MM.1S (cell line): Measurements from ENCODE around the gene DAB2IP.

Experiments
- DNase-seq: peaks from one replicate; pipeline ENCODE4 v3.0.0-alpha.2; 2015
- H2AFZ ChIP-seq: fragments of 300-600 bp; sonication (generic); 2 replicates; pipeline ENCODE4 v1.6.0; 2016; ENCODE audit warnings: antibody characterized with exemption, low read length
- H3F3A ChIP-seq: fragments of 300-600 bp; sonication (generic); 2 replicates; pipeline ENCODE4 v1.6.1; 2016; ENCODE audit warnings: mild to moderate bottlenecking, antibody characterized with exemption, low read length, moderate library complexity, mixed read lengths; ENCODE audit not compliant: insufficient read depth
- H3K27ac ChIP-seq: fragments of 300-600 bp; sonication (generic); 2 replicates; pipeline ENCODE4 v1.5.1; 2016; ENCODE audit warnings: mild to moderate bottlenecking, low read length
- H3K27me3 ChIP-seq: fragments of 300-600 bp; sonication (generic); replicated peaks from 2 replicates; pipeline ENCODE4 v1.6.0; 2016; ENCODE audit warnings: low read length; ENCODE audit not compliant: insufficient read depth
- H3K36me3 ChIP-seq: fragments of 300-600 bp; sonication (generic); replicated peaks from 2 replicates; pipeline ENCODE4 v1.6.1; 2016; ENCODE audit warnings: mild to moderate bottlenecking, low read length, mixed read lengths; ENCODE audit not compliant: insufficient read depth
- H3K4me1 ChIP-seq: fragments of 300-600 bp; sonication (generic); 2 replicates; pipeline ENCODE4 v1.6.1; 2016; ENCODE audit warnings: low read length, mixed read lengths
- H3K4me2 ChIP-seq: fragments of 300-600 bp; sonication (generic); 2 replicates; pipeline ENCODE4 v1.6.0; 2016; ENCODE audit warnings: low read depth, low read length
- H3K4me3 ChIP-seq: fragments of 300-600 bp; sonication (generic); 2 replicates; pipeline ENCODE4 v1.5.1; 2016; ENCODE audit warnings: low read length, mixed read lengths
- H3K79me2 ChIP-seq: fragments of 300-600 bp; sonication (generic); 2 replicates; pipeline ENCODE4 v1.6.1; 2016; ENCODE audit warnings: mixed run types, low read length, mixed read lengths
- H3K9ac ChIP-seq: fragments of 300-600 bp; sonication (generic); 2 replicates; pipeline ENCODE4 v1.6.1; 2016; ENCODE audit warnings: low read length, mixed read lengths
- H3K9me2 ChIP-seq: fragments of 300-600 bp; sonication (generic); replicated peaks from 2 replicates; pipeline ENCODE4 v1.6.1; 2016; ENCODE audit warnings: mild to moderate bottlenecking, low read length, mixed read lengths; ENCODE audit not compliant: insufficient read depth
- H3K9me3 ChIP-seq: fragments of 300-600 bp; sonication (generic); replicated peaks from 2 replicates; pipeline ENCODE4 v1.6.1; 2016; ENCODE audit warnings: mild to moderate bottlenecking, low read length, mixed read lengths; ENCODE audit not compliant: insufficient read depth
- H4K20me1 ChIP-seq: fragments of 300-600 bp; sonication (generic); 2 replicates; pipeline ENCODE4 v1.6.1; 2016; ENCODE audit warnings: mild to moderate bottlenecking, low read length, moderate library complexity, mixed read lengths; ENCODE audit not compliant: insufficient read depth
- EZH2 ChIP-seq: fragments of 300-600 bp; sonication (generic); optimal IDR thresholded peaks from 2 replicates; pipeline ENCODE3; 2017; ENCODE audit warnings: low read depth, mild to moderate bottlenecking, antibody characterized with exemption, low read length, mixed read lengths
- EZH2phosphoT487 ChIP-seq: fragments of 300-600 bp; sonication (generic); IDR thresholded peaks from 2 replicates; pipeline ENCODE4 v1.6.1; 2018; ENCODE audit warnings: antibody characterized with exemption, low read length
- TF ChIP-seq, protein P1 (sequence below): fragments of 300-600 bp; sonication (generic); IDR thresholded peaks from 2 replicates; pipeline ENCODE4 v1.5.1; 2016; ENCODE audit warnings: antibody characterized with exemption, low read length, mixed read lengths

Gene DAB2IP

DNA sequence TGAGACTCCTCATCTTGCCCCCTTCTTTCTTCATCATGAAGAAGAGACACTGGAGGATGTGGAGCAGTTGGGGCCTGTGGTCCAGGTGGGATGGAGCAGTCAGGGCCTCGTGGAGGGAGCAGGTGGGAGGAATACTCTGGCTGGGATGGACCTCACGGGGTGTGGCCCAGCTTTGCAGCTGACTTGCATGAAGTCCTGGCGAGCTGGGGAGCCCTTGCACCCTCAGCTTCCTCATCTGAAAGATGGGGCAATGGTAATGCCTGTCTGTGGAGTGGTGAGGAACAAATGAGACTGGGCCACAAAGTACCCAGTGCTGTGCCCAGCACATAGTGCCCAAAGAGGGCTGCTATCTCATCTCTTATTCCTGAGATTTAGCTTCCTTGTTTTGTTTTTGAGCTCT lies 91.5 kb downstream of the DAB2IP start:
- no peaks in the 10 kb centered on the region for H3K9me2 ChIP-seq
- no peak overlapping the region for H3K27ac ChIP-seq
- no peaks in the 10 kb centered on the region for H3K9me3 ChIP-seq
- no peak overlapping the region for H2AFZ ChIP-seq
- TF ChIP-seq EZH2: no peak
- no peak for TF ChIP-seq EZH2phosphoT487
- TF ChIP-seq, protein P1, sequence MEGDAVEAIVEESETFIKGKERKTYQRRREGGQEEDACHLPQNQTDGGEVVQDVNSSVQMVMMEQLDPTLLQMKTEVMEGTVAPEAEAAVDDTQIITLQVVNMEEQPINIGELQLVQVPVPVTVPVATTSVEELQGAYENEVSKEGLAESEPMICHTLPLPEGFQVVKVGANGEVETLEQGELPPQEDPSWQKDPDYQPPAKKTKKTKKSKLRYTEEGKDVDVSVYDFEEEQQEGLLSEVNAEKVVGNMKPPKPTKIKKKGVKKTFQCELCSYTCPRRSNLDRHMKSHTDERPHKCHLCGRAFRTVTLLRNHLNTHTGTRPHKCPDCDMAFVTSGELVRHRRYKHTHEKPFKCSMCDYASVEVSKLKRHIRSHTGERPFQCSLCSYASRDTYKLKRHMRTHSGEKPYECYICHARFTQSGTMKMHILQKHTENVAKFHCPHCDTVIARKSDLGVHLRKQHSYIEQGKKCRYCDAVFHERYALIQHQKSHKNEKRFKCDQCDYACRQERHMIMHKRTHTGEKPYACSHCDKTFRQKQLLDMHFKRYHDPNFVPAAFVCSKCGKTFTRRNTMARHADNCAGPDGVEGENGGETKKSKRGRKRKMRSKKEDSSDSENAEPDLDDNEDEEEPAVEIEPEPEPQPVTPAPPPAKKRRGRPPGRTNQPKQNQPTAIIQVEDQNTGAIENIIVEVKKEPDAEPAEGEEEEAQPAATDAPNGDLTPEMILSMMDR: no peak
- no peak overlapping the region for H3K4me2 ChIP-seq
- H3F3A ChIP-seq: no peaks in the 10 kb centered on the region
- H3K4me3 ChIP-seq: no peak overlapping the region
- no peaks in the 10 kb centered on the region for H4K20me1 ChIP-seq
- H3K79me2 ChIP-seq: no peaks in the 10 kb centered on the region
- no peaks in the 10 kb centered on the region for H3K36me3 ChIP-seq
- no peak for DNase-seq
- peaks cover 11% of the 10 kb centered on the region for H3K4me1 ChIP-seq
- no peak overlapping the region for H3K9ac ChIP-seq
- no peaks in the 10 kb centered on the region for H3K27me3 ChIP-seq

DNA sequence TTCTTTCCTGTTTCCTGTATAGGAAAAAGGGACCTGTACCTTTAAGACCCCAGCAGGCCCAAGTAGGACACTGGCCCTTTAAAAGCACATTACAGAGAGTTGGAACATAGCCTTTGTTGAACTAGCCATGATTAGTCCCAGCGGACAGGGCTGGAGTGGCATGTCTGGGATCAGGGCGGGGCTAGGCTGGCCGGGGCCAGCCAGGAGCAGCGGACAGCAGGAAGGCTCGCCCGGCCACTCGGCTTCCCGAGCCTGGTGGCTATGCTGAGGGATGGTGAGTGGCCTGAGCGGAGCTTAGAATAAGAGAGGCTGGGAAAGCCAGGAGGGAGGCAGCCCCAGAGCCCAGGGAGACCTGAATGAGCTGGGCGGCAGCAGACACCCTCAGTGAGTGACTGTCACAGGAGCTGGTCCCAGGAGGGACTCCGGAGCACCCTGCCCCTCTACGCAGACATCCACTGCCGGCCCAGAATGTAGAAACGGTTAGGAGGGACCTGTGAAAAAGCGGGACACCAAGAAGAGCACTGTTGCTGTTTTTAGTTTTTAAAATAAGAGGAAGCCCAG lies 92.1 kb downstream of the DAB2IP start:
- DNase-seq: no peak
- Histone ChIP-seq H3K9ac (no peak overlapping the region), H3K9me2 (no peaks in the 10 kb centered on the region), H3K36me3 (no peaks in the 10 kb centered on the region), H3K4me1 (peaks cover 5% of the 10 kb centered on the region), H3K9me3 (no peaks in the 10 kb centered on the region), H4K20me1 (no peaks in the 10 kb centered on the region), H2AFZ (no peak overlapping the region), H3K27ac (no peak overlapping the region), H3K4me3 (no peak overlapping the region), H3K4me2 (no peak overlapping the region), H3K27me3 (no peaks in the 10 kb centered on the region), H3F3A (no peaks in the 10 kb centered on the region), H3K79me2 (no peaks in the 10 kb centered on the region)
- TF ChIP-seq, protein P1: no peak
- no peak for TF ChIP-seq EZH2phosphoT487
- TF ChIP-seq EZH2: no peak

DNA sequence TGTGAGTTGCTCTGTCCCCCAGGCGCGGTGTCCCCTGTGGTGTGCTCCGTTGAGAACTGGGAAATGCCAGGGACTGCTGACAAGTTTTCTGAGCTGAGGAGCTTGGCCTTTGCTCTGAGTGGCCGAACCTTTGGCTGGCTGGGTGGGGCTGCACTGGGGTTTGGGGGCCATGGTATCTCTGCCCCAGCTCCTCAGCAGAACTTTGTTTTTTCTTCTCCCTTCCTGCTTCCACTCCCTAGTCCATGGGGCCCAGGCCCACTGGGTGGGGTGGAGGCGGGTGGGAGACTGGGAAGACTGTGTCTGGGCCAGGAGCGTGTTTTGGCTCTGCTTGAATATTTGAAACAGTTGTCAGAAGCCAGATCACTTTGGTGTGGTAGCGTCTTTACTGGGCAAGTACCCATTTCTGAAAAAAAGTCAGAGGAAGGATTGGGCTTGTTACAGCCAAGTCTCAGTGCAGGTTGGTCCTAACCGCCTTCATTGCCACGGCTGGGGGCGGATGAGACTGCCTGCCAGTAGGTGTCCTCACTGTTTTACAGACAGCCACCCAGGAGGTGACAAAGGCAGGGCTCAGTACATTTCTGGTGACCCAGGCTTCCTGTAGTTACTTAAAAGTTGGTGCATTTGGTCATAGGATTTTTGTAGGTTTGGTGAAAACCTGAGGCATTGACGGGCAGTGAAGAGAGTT lies 92.7 kb downstream of the DAB2IP start:
- H3K9ac ChIP-seq: no peak overlapping the region
- H2AFZ ChIP-seq: no peak overlapping the region
- H3K79me2 ChIP-seq: no peaks in the 10 kb centered on the region
- no peak for TF ChIP-seq EZH2
- no peak for TF ChIP-seq EZH2phosphoT487
- TF ChIP-seq, protein P1: no peak
- no peaks in the 10 kb centered on the region for H3F3A ChIP-seq
- no peaks in the 10 kb centered on the region for H3K27me3 ChIP-seq
- H3K4me3 ChIP-seq: no peak overlapping the region
- no peaks in the 10 kb centered on the region for H3K9me3 ChIP-seq
- H3K4me2 ChIP-seq: no peak overlapping the region
- H3K27ac ChIP-seq: no peak overlapping the region
- DNase-seq: no peak
- no peaks in the 10 kb centered on the region for H3K9me2 ChIP-seq
- H3K36me3 ChIP-seq: no peaks in the 10 kb centered on the region
- no peaks in the 10 kb centered on the region for H4K20me1 ChIP-seq
- no peaks in the 10 kb centered on the region for H3K4me1 ChIP-seq
